WTC11 (cell line): ENCODE measurements around the gene SUPT3H. TPM values are rescaled to one million over a fixed set of nuclear protein-coding genes. Genes with fewer than 3 reads are reported as not detected.

Source experiments
- ATAC-seq: fragments of 200-7000 bp; cut with Tn5 transposase; 2 replicates; pipeline ENCODE4 v1.10.0; 2021; ENCODE audit warnings: mild to moderate bottlenecking, moderate library complexity
- CTCF ChIA-PET: fragments of 300-600 bp; sonication (Branson Sonifier 250); formaldehyde crosslinking; loops from one replicate; lab custom pipeline; 2021; ENCODE audit warnings: antibody characterized with exemption; lab: Charles Lee
- POLR2A ChIA-PET: fragments of 350-600 bp; sonication (Branson Sonifier 250); formaldehyde crosslinking; loops from one replicate; lab custom pipeline; 2021; ENCODE audit warnings: antibody characterized with exemption; lab: Charles Lee
- DNase-seq: peaks from one replicate; pipeline ENCODE4 v3.0.0; 2021; ENCODE audit warnings: low spot score
- H3K27ac Mint-ChIP-seq: 2 replicates; pipeline ENCODE4 v1.8.0; 2021; ENCODE audit warnings: mixed read lengths
- H3K27me3 Mint-ChIP-seq: 2 replicates; pipeline ENCODE4 v1.8.0; 2021; ENCODE audit warnings: low read depth, mild to moderate bottlenecking, moderate library complexity, mixed read lengths
- H3K36me3 Mint-ChIP-seq: 2 replicates; pipeline ENCODE4 v1.8.0; 2021; ENCODE audit warnings: mixed read lengths
- H3K4me1 Mint-ChIP-seq: 2 replicates; pipeline ENCODE4 v1.8.0; 2022; ENCODE audit warnings: mixed read lengths
- H3K4me3 Mint-ChIP-seq: 2 replicates; pipeline ENCODE4 v1.8.0; 2021; ENCODE audit warnings: mild to moderate bottlenecking, moderate library complexity, mixed read lengths
- H3K9me3 Mint-ChIP-seq: 2 replicates; pipeline ENCODE4 v1.8.0; 2021; ENCODE audit warnings: mixed read lengths
- ARID4B ChIP-seq: sonication (generic); formaldehyde crosslinking; IDR thresholded peaks from 2 replicates; pipeline ENCODE4 v1.8.0; 2023; ENCODE audit warnings: missing genetic modification reagents, mild to moderate bottlenecking, borderline replicate concordance
- CREB1 ChIP-seq: sonication (generic); formaldehyde crosslinking; IDR thresholded peaks from 2 replicates; pipeline ENCODE4 v1.8.0; 2023; ENCODE audit warnings: mild to moderate bottlenecking, missing genetic modification reagents
- FOXP4 ChIP-seq: sonication (generic); formaldehyde crosslinking; IDR thresholded peaks from 2 replicates; pipeline ENCODE4 v1.8.0; 2022; ENCODE audit warnings: mild to moderate bottlenecking, missing genetic modification reagents
- IRF1 ChIP-seq: sonication (generic); formaldehyde crosslinking; IDR thresholded peaks from 2 replicates; pipeline ENCODE4 v1.8.0; 2023; ENCODE audit warnings: missing genetic modification reagents
- IRF2 ChIP-seq: sonication (generic); formaldehyde crosslinking; IDR thresholded peaks from 2 replicates; pipeline ENCODE4 v1.8.0; 2022; ENCODE audit warnings: low read depth, missing genetic modification reagents, borderline replicate concordance
- NR3C1 ChIP-seq: sonication (generic); formaldehyde crosslinking; conservative IDR thresholded peaks from 2 replicates; pipeline ENCODE4 v1.8.1; 2023; ENCODE audit warnings: low read depth, mild to moderate bottlenecking, missing genetic modification reagents
- TEAD1 ChIP-seq: sonication (generic); formaldehyde crosslinking; IDR thresholded peaks from 2 replicates; pipeline ENCODE4 v1.8.0; 2022; ENCODE audit warnings: mild to moderate bottlenecking, missing genetic modification reagents
- USF2 ChIP-seq: sonication (generic); formaldehyde crosslinking; IDR thresholded peaks from 2 replicates; pipeline ENCODE4 v1.8.1; 2023; ENCODE audit warnings: mild to moderate bottlenecking, missing genetic modification reagents, moderate library complexity
- ZNF532 ChIP-seq: fragments of 250-450 bp; sonication (Bioruptor Pico); IDR thresholded peaks from 2 replicates; pipeline ENCODE4 v1.9.0; 2021; ENCODE audit warnings: mild to moderate bottlenecking, borderline replicate concordance
- total RNA-seq: library from RNA; stranded (reverse); gene quantifications from 3 replicates; pipeline ENCODE4 v1.2.3, GENCODE V29; 2021

Gene SUPT3H
- total RNA-seq, 1 experiment from 2014 or later = 15.3 TPM

- no peak for ATAC-seq
Measured at GRCh38 chr6:44983467-44984365, 394.0 kb downstream of the SUPT3H start.

More at GRCh38 chr6:44983467-44984365, 394.0 kb downstream of the SUPT3H start:
- no peak for DNase-seq
- no peak overlapping the region for H3K27ac Mint-ChIP-seq
- no peak for TF ChIP-seq USF2 (CRISPR knock-in tag)
- no peak for TF ChIP-seq CREB1
- TF ChIP-seq IRF1 (CRISPR knock-in tag) = no peak
- TF ChIP-seq FOXP4 (CRISPR knock-in tag) = no peak
- no peak for TF ChIP-seq IRF2 (CRISPR knock-in tag)
- no peak for TF ChIP-seq TEAD1
- TF ChIP-seq ARID4B (CRISPR knock-in tag) = no peak
- no peak for TF ChIP-seq ZNF532
- no peak for TF ChIP-seq NR3C1 (CRISPR knock-in tag)
- H3K36me3 Mint-ChIP-seq = no peaks in the 10 kb centered on the region
- POLR2A ChIA-PET = no interaction called here
- H3K4me3 Mint-ChIP-seq = no peak overlapping the region
- no peaks in the 10 kb centered on the region for H3K9me3 Mint-ChIP-seq
- CTCF ChIA-PET = no interaction called here
- H3K27me3 Mint-ChIP-seq = no peaks in the 10 kb centered on the region
- H3K4me1 Mint-ChIP-seq = peaks cover 8% of the 10 kb centered on the region
